Ovary (tissue), 9 donors: ENCODE measurements around the gene ACVR1B. TPM values are rescaled to one million over a fixed set of nuclear protein-coding genes. Genes with fewer than 3 reads are reported as not detected.

Experiments
- DNase-seq, 5 donors: peaks; one replicate each; pipeline ENCODE4 v3.0.0-alpha.2; 2019 to 2020
- H3K27ac ChIP-seq, 2 donors: fragments of 200-600 bp; one replicate each; pipeline versions ENCODE4 v1.5.1 to v1.8.0; 2019 to 2022
- H3K27me3 ChIP-seq: fragments of 200-600 bp; one replicate; pipeline ENCODE4 v1.8.0; 2022
- H3K36me3 ChIP-seq: fragments of 200-600 bp; sonication (generic); one replicate; pipeline ENCODE4 v1.5.1; 2019
- H3K4me1 ChIP-seq: one replicate; pipeline ENCODE4 v1.8.1; 2013; ENCODE audit warnings: mild to moderate bottlenecking, moderate library complexity; ENCODE audit not compliant: insufficient read depth
- H3K4me3 ChIP-seq: fragments of 200-600 bp; sonication (generic); one replicate; pipeline ENCODE4 v1.5.1; 2017
- H3K9me3 ChIP-seq, 2 donors: fragments of 200-600 bp in 1 of 2; sonication (generic) in 1 of 2; one replicate each; pipeline versions ENCODE4 v1.5.1 to v1.8.1; 2013 to 2019; ENCODE audit warnings: mild to moderate bottlenecking in 1 of 2, moderate library complexity in 1 of 2
- EP300 ChIP-seq: sonication (generic); formaldehyde crosslinking; IDR thresholded peaks from one replicate; pipeline ENCODE4 v1.6.1; 2017; ENCODE audit warnings: antibody characterized with exemption
- POLR2A ChIP-seq: fragments of 450-650 bp; IDR thresholded peaks from one replicate; pipeline ENCODE4 v1.6.1; 2017; ENCODE audit warnings: antibody characterized with exemption, mild to moderate bottlenecking, moderate library complexity
- WGBS, 3 donors: extraction: QIAGEN DNeasy Blood & Tissue Kit in 1 of 3; methylation state at CpG; one replicate each; pipeline versions ENCODE4 v1.1.5 to v1.1.7; 2013 to 2017; 5-methylcytosine and 5-hydroxymethylcytosine counted together
- intact Hi-C, 4 donors: fragments of 100-400 bp; cut with DNase I; formaldehyde crosslinking; loops; one replicate each; pipeline versions ENCODE4 v1.11.0 to v1.15.1; 2022 to 2023
- polyA plus RNA-seq, 2 donors: library from polyadenylated mRNA; stranded (reverse); fragments of 200-250 nt in 1 of 2; fragments of 350-450 nt in 1 of 2; fragmentation: Illumina TruSeq in 1 of 2; extraction: RNeasy Lipid Tissue Mini Kit (QIAGEN cat#74804) in 1 of 2; gene quantifications; one replicate each; pipeline ENCODE4 v1.2.3, GENCODE V29; 2013 to 2014
- small RNA-seq: library from RNA; depleted of rRNA; stranded (forward); fragments of <200 nt; gene quantifications from one replicate; pipeline ENCODE3, GENCODE V24; 2016
- total RNA-seq, 7 donors: library from RNA; depleted of rRNA in 2 of 7; stranded (reverse); fragments of >200 nt in 2 of 7; fragmentation: NEBNext Ultra II Directional in 3 of 7; extraction: Animal tissue kit (Norgen Biotek cat#: 25700) in 3 of 7; gene quantifications; one replicate each; pipeline versions ENCODE4 v1.1.0 to v1.2.4, GENCODE V29; 2016 to 2023
- TF ChIP-seq, protein P1 (sequence below), 3 donors: fragments of 450-650 bp in 2 of 3; fragments of 200-600 bp in 1 of 3; IDR thresholded peaks; one replicate each; pipeline versions ENCODE4 v1.5.1 to v1.8.0; 2016 to 2022; ENCODE audit warnings: antibody characterized with exemption in 3 of 3, mild to moderate bottlenecking in 1 of 3
- donor health status: DM: no; HTN: no; CAD: no; lungs with moderate emphysema.
- donor health status: DM: no; HTN: no; CAD: no.
- donor health status: Bipolar disorder and iron deficiency.
- donor health status: DM: yes; HTN: yes; CAD: no.
- donor health status: DM: no; HTN: no; CAD: no.
- donor health status: DM: yes; HTN: yes; CAD: no.

ACVR1B gene
- total and polyA plus RNA-seq, 9 donors, result 6.9 to 27.3 (median 19.1) TPM

DNA sequence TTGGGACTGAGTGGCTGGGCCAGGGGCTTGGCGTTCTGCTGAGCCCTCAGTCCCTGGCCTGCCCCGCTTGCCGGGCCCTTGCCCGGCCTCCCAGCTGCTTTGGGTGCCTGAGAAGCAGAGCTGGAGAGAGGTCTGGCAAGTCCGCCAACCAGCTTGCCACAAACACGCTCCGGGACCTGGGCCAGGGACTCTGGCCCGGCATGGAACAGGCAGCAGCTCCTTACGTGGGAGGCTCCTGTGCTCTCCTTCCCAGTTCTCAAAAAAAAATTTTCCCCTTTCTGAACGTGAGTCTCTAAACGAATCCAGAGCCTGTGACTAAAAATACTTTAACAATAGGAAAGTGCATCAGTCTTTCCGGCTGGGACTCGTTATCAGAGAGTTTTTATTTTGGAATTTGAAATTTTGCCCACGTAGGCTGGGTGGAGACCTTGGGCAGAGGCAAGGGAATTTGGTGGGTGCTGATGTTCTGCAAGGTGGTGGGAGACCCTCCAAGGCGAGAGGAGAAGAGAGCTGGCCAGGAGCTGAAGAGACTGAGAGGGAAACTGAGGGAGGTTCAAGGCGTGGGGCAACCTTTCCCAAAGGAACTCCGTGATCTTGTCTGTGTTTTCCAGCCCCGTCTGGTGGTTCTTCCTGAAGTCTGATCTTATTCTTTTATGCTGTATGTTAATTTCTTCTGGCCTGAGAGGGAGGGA, 92.9 kb downstream of the ACVR1B start:
- intact Hi-C loops, result loop anchor here in 1 of 4 donors (10.0 kb wide), 1 partner anchor 1000 kb away; no protein-coding TSS in a partner anchor
- 5 to 11% (median 6%) methylated on average over 18 of the region's 18 CpGs for WGBS, 3 donors
- Histone ChIP-seq H3K4me1 (peaks cover 24% of the 10 kb centered on the region), H3K36me3 (no peaks in the 10 kb centered on the region), H3K27ac (peak overlapping the region; percentile 92 to 94), H3K4me3 (no peak overlapping the region), H3K27me3 (no peaks in the 10 kb centered on the region), H3K9me3 (no peaks in the 10 kb centered on the region)
- peak; percentile 24 for TF ChIP-seq POLR2A
- peak; percentile 43 for TF ChIP-seq EP300
- TF ChIP-seq, protein P1, sequence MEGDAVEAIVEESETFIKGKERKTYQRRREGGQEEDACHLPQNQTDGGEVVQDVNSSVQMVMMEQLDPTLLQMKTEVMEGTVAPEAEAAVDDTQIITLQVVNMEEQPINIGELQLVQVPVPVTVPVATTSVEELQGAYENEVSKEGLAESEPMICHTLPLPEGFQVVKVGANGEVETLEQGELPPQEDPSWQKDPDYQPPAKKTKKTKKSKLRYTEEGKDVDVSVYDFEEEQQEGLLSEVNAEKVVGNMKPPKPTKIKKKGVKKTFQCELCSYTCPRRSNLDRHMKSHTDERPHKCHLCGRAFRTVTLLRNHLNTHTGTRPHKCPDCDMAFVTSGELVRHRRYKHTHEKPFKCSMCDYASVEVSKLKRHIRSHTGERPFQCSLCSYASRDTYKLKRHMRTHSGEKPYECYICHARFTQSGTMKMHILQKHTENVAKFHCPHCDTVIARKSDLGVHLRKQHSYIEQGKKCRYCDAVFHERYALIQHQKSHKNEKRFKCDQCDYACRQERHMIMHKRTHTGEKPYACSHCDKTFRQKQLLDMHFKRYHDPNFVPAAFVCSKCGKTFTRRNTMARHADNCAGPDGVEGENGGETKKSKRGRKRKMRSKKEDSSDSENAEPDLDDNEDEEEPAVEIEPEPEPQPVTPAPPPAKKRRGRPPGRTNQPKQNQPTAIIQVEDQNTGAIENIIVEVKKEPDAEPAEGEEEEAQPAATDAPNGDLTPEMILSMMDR (IDR thresholded peaks at IDR 0.05), result no peak
- peak; percentile 92 to 96 (median 94) for DNase-seq

DNA sequence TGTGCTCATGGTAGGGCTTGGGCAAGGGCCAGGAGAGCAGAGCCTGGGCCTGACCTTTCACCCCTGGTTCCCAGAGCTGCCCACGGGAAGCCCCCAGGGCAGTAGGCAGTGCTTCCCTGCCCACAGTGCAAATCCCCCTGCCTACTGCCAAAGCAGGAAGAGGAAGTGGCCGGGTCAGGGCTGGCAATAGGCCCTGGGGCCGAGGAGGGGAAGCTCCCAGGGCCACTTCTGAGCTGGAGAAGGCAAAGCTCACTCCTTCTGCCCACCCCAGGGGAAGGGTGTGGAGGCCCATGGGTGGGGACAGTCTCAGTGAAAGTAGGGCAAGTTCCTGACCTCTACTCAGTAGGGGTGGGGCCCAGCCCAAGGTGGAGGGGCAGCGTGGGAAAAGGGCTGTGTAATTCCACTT, 94.3 kb downstream of the ACVR1B start:
- Histone ChIP-seq H3K9me3 (no peaks in the 10 kb centered on the region), H3K36me3 (no peaks in the 10 kb centered on the region), H3K4me1 (peaks cover 28% of the 10 kb centered on the region), H3K4me3 (no peak overlapping the region), H3K27ac (peak overlapping the region; percentile 92 to 94), H3K27me3 (no peaks in the 10 kb centered on the region)
- DNase-seq, result peak in 4 of 5 donors; percentile 40 to 63 (median 52)
- 37 to 48% (median 42%) methylated on average over 4 of the region's 4 CpGs for WGBS, 3 donors
- intact Hi-C loops, result loop anchor here in 1 of 4 donors (10.0 kb wide), 1 partner anchor 999 kb away; no protein-coding TSS in a partner anchor
- TF ChIP-seq EP300 (no peak), POLR2A (no peak)
- TF ChIP-seq, protein P1 (IDR thresholded peaks at IDR 0.05), result no peak

Small RNAs within 50 kb of the gene (small RNA-seq; reads per million reads assigned to genes)
- not detected for gene RNU6-574P

Other genes starting within 250 kb of the ACVR1B start
- gene FIGNL2, start 103.0 kb upstream of the ACVR1B start, total RNA-seq, result under 1 TPM; 0.11 to 0.50 (median 0.33) TPM
- under 1 TPM; 0.18 to 0.22 TPM for gene FIGNL2, start 103.0 kb upstream of the ACVR1B start, polyA plus RNA-seq
- gene ANKRD33, start 63.6 kb upstream of the ACVR1B start, total RNA-seq, result not detected
- gene ANKRD33, start 63.6 kb upstream of the ACVR1B start, polyA plus RNA-seq, result not detected
- 10 to 100 TPM in 5 of 7 donors, 1 to 10 TPM in 2; 5.7 to 17.6 (median 15.6) TPM for gene ACVRL1, start 44.2 kb upstream of the ACVR1B start, total RNA-seq
- 10 to 100 TPM in 1 of 2 donors, 1 to 10 TPM in 1; 8.0 to 11.1 TPM for gene ACVRL1, start 44.2 kb upstream of the ACVR1B start, polyA plus RNA-seq
- gene TAMALIN, start 55.2 kb downstream of the ACVR1B start, total RNA-seq, result 10 to 100 TPM; 20.8 to 84.1 (median 38.6) TPM
- gene TAMALIN, start 55.2 kb downstream of the ACVR1B start, polyA plus RNA-seq, result 10 to 100 TPM; 16.8 to 21.8 TPM
- gene NR4A1, start 99.7 kb downstream of the ACVR1B start, total RNA-seq, result 1,000 to 10,000 TPM in 2 of 7 donors, 100 to 1,000 TPM in 5; 142 to 1,603 (median 414) TPM
- 100 to 1,000 TPM in 1 of 2 donors, 10 to 100 TPM in 1; 41.7 to 159 TPM for gene NR4A1, start 99.7 kb downstream of the ACVR1B start, polyA plus RNA-seq
- gene ATG101, start 118.3 kb downstream of the ACVR1B start, total RNA-seq, result 10 to 100 TPM; 24.9 to 48.7 (median 28.9) TPM
- 10 to 100 TPM; 13.6 to 26.2 TPM for gene ATG101, start 118.3 kb downstream of the ACVR1B start, polyA plus RNA-seq
- 1 to 10 TPM; 1.4 to 4.5 (median 2.8) TPM for gene SMIM41, start 128.0 kb downstream of the ACVR1B start, total RNA-seq
- gene SMIM41, start 128.0 kb downstream of the ACVR1B start, polyA plus RNA-seq, result 1 to 10 TPM in 1 of 2 donors, under 1 TPM in 1; 0.32 to 3.4 TPM
- 10 to 100 TPM in 1 of 7 donors, 1 to 10 TPM in 2, under 1 TPM in 3, not detected in 1; 0.05 to 13.2 (median 0.99) TPM for gene KRT80, start 240.3 kb downstream of the ACVR1B start, total RNA-seq
- 1 to 10 TPM in 1 of 2 donors, under 1 TPM in 1; 0.11 to 6.2 TPM for gene KRT80, start 240.3 kb downstream of the ACVR1B start, polyA plus RNA-seq